Measurements from ENCODE around the gene PLCZ1. TPM values are rescaled to one million over a fixed set of nuclear protein-coding genes. Genes with fewer than 3 reads are reported as not detected.
"Not testable (repeated sequence)": the region's sequence is repeated elsewhere in the genome, so short reads cannot be mapped to it uniquely, and the experiment has no call there.

The PLCZ1 gene
- total RNA-seq, 2 donors from 2014 or later: not detected

- Mint-ChIP-seq H3K27me3 (no peaks in the 10 kb centered on the region), H3K9me3 (peaks cover 4% of the 10 kb centered on the region), H3K36me3 (ENCODE audit: low read depth) (no peaks in the 10 kb centered on the region), H3K27ac (no peak overlapping the region), H3K4me3 (no peak overlapping the region), H3K4me1 (no peaks in the 10 kb centered on the region)
- ATAC-seq (replicated peaks): no peak
Measured at GRCh38 chr12:18721452-18721851, 16.4 kb downstream of the PLCZ1 start.

GRCh38 chr12:18720690-18721089 is 17.1 kb downstream of the PLCZ1 start:
- Mint-ChIP-seq H3K27me3 (no peaks in the 10 kb centered on the region), H3K4me1 (no peaks in the 10 kb centered on the region), H3K9me3 (peaks cover 4% of the 10 kb centered on the region), H3K36me3 (ENCODE audit: low read depth) (no peaks in the 10 kb centered on the region), H3K27ac (no peak overlapping the region), H3K4me3 (no peak overlapping the region)
- ATAC-seq (replicated peaks): no peak

GRCh38 chr12:18719922-18720510 is 17.8 kb downstream of the PLCZ1 start:
- Mint-ChIP-seq H3K4me3 (no peak overlapping the region), H3K27me3 (no peaks in the 10 kb centered on the region), H3K4me1 (no peaks in the 10 kb centered on the region), H3K27ac (no peak overlapping the region), H3K36me3 (ENCODE audit: low read depth) (no peaks in the 10 kb centered on the region), H3K9me3 (peaks cover 4% of the 10 kb centered on the region)
- ATAC-seq (replicated peaks): no peak

GRCh38 chr12:18718462-18718861 is 19.4 kb downstream of the PLCZ1 start:
- H3K4me3 Mint-ChIP-seq: no peak overlapping the region
- ATAC-seq (replicated peaks): no peak
- H3K4me1 Mint-ChIP-seq: no peaks in the 10 kb centered on the region
- no peak overlapping the region for H3K27ac Mint-ChIP-seq
- H3K27me3 Mint-ChIP-seq: no peaks in the 10 kb centered on the region
- no peaks in the 10 kb centered on the region for H3K36me3 Mint-ChIP-seq (ENCODE audit: low read depth)
- peaks cover 4% of the 10 kb centered on the region for H3K9me3 Mint-ChIP-seq

- Mint-ChIP-seq H3K4me3 (no peak overlapping the region), H3K9me3 (peaks cover 4% of the 10 kb centered on the region), H3K36me3 (ENCODE audit: low read depth) (no peaks in the 10 kb centered on the region), H3K4me1 (no peaks in the 10 kb centered on the region), H3K27me3 (no peaks in the 10 kb centered on the region), H3K27ac (no peak overlapping the region)
- ATAC-seq (replicated peaks): no peak
Measured at GRCh38 chr12:18716236-18716635, 21.6 kb downstream of the PLCZ1 start.

- Mint-ChIP-seq H3K4me1 (no peaks in the 10 kb centered on the region), H3K27ac (no peak overlapping the region), H3K27me3 (no peaks in the 10 kb centered on the region), H3K9me3 (peaks cover 20% of the 10 kb centered on the region), H3K4me3 (no peak overlapping the region), H3K36me3 (ENCODE audit: low read depth) (no peaks in the 10 kb centered on the region)
- ATAC-seq (replicated peaks): no peak
Measured at GRCh38 chr12:18706798-18707197, 31.0 kb downstream of the PLCZ1 start.

GRCh38 chr12:18703911-18704310 is 33.9 kb downstream of the PLCZ1 start:
- no peak for ATAC-seq (replicated peaks)
- H3K27ac Mint-ChIP-seq: no peak overlapping the region
- no peaks in the 10 kb centered on the region for H3K36me3 Mint-ChIP-seq (ENCODE audit: low read depth)
- no peak overlapping the region for H3K4me3 Mint-ChIP-seq
- peaks cover 18% of the 10 kb centered on the region for H3K9me3 Mint-ChIP-seq
- no peaks in the 10 kb centered on the region for H3K27me3 Mint-ChIP-seq
- no peaks in the 10 kb centered on the region for H3K4me1 Mint-ChIP-seq

GRCh38 chr12:18703321-18703720 is 34.5 kb downstream of the PLCZ1 start:
- Mint-ChIP-seq H3K4me3 (no peak overlapping the region), H3K27me3 (no peaks in the 10 kb centered on the region), H3K9me3 (peaks cover 20% of the 10 kb centered on the region), H3K4me1 (no peaks in the 10 kb centered on the region), H3K27ac (no peak overlapping the region), H3K36me3 (ENCODE audit: low read depth) (no peaks in the 10 kb centered on the region)
- no peak for ATAC-seq (replicated peaks)

GRCh38 chr12:18700271-18700670 is 37.5 kb downstream of the PLCZ1 start:
- no peaks in the 10 kb centered on the region for H3K36me3 Mint-ChIP-seq (ENCODE audit: low read depth)

GRCh38 chr12:18696971-18697602 is 40.7 kb downstream of the PLCZ1 start:
- Mint-ChIP-seq H3K9me3 (peaks cover 11% of the 10 kb centered on the region), H3K27me3 (no peaks in the 10 kb centered on the region), H3K4me1 (no peaks in the 10 kb centered on the region), H3K4me3 (no peak overlapping the region), H3K36me3 (ENCODE audit: low read depth) (no peaks in the 10 kb centered on the region), H3K27ac (no peak overlapping the region)
- ATAC-seq (replicated peaks): no peak

More at GRCh38 chr12:18700271-18700670, 37.5 kb downstream of the PLCZ1 start:
- H3K9me3 Mint-ChIP-seq: peaks cover 15% of the 10 kb centered on the region
- no peak overlapping the region for H3K4me3 Mint-ChIP-seq
- H3K27me3 Mint-ChIP-seq: no peaks in the 10 kb centered on the region
- no peaks in the 10 kb centered on the region for H3K4me1 Mint-ChIP-seq
- H3K27ac Mint-ChIP-seq: no peak overlapping the region
- no peak for ATAC-seq (replicated peaks)

GRCh38 chr12:18693986-18694385 is 43.8 kb downstream of the PLCZ1 start:
- H3K4me1 Mint-ChIP-seq; H3K27ac Mint-ChIP-seq; H3K4me3 Mint-ChIP-seq; H3K36me3 Mint-ChIP-seq (ENCODE audit: low read depth); ATAC-seq (replicated peaks); H3K27me3 Mint-ChIP-seq: not testable (repeated sequence)
- peaks cover 13% of the 10 kb centered on the region for H3K9me3 Mint-ChIP-seq

GRCh38 chr12:18690653-18691052 is 47.2 kb downstream of the PLCZ1 start:
- no peak overlapping the region for H3K4me3 Mint-ChIP-seq
- no peaks in the 10 kb centered on the region for H3K27me3 Mint-ChIP-seq
- ATAC-seq (replicated peaks): no peak
- no peak overlapping the region for H3K27ac Mint-ChIP-seq
- H3K9me3 Mint-ChIP-seq: peaks cover 10% of the 10 kb centered on the region
- H3K4me1 Mint-ChIP-seq: no peaks in the 10 kb centered on the region
- H3K36me3 Mint-ChIP-seq (ENCODE audit: low read depth): no peaks in the 10 kb centered on the region

- Mint-ChIP-seq H3K4me1 (no peaks in the 10 kb centered on the region), H3K36me3 (ENCODE audit: low read depth) (no peaks in the 10 kb centered on the region), H3K27me3 (no peaks in the 10 kb centered on the region), H3K27ac (no peak overlapping the region), H3K4me3 (no peak overlapping the region), H3K9me3 (peaks cover 10% of the 10 kb centered on the region)
- ATAC-seq (replicated peaks): no peak
Measured at GRCh38 chr12:18689771-18690170, 48.0 kb downstream of the PLCZ1 start.

- no peak overlapping the region for H3K27ac Mint-ChIP-seq
- peaks cover 5% of the 10 kb centered on the region for H3K9me3 Mint-ChIP-seq
- H3K36me3 Mint-ChIP-seq (ENCODE audit: low read depth): no peaks in the 10 kb centered on the region
- ATAC-seq (replicated peaks): no peak
- no peak overlapping the region for H3K4me3 Mint-ChIP-seq
- H3K4me1 Mint-ChIP-seq: no peaks in the 10 kb centered on the region
- no peaks in the 10 kb centered on the region for H3K27me3 Mint-ChIP-seq
Measured at GRCh38 chr12:18684430-18684829, 53.4 kb downstream of the PLCZ1 start.

- Mint-ChIP-seq H3K27me3 (no peaks in the 10 kb centered on the region), H3K4me3 (no peak overlapping the region), H3K9me3 (peaks cover 5% of the 10 kb centered on the region), H3K36me3 (ENCODE audit: low read depth) (no peaks in the 10 kb centered on the region), H3K27ac (no peak overlapping the region), H3K4me1 (no peaks in the 10 kb centered on the region)
- ATAC-seq (replicated peaks): no peak
Measured at GRCh38 chr12:18683327-18684013, 54.3 kb downstream of the PLCZ1 start.

Data from activated T-helper 17 cell treated with anti-CD3 and anti-CD28 coated beads, Interleukin-2, amount 50 U/mL, for 72 hours (primary cell).